HCT116 (cell line): Measurements from ENCODE around the gene KIFAP3. TPM values are rescaled to one million over a fixed set of nuclear protein-coding genes. Genes with fewer than 3 reads are reported as not detected.
A peak's percentile ranks its signal among the peaks of the same experiment; 100 is the strongest.

Source experiments
- ATAC-seq: fragments of 200-7000 bp; cut with Tn5 transposase; 2 replicates; pipeline ENCODE4 v1.9.1; 2020; ENCODE audit warnings: mild to moderate bottlenecking, moderate library complexity
- BruUV-seq: library from RNA; stranded (reverse); fragments of 400-500 nt; replicated peaks from 2 replicates; lab custom pipeline; 2021; lab: Mats Ljungman, UMichigan
- CTCF ChIA-PET: fragments of 300-600 bp; sonication (Branson Sonifier 250); formaldehyde crosslinking; loops from one replicate; lab custom pipeline; 2021; ENCODE audit warnings: antibody characterized with exemption; lab: Charles Lee
- POLR2A ChIA-PET: fragments of 300-600, 350-600 bp; sonication (Branson Sonifier 250); formaldehyde crosslinking; loops from one replicate; lab custom pipeline; 2021; ENCODE audit warnings: antibody characterized with exemption; lab: Charles Lee
- RAD21 ChIA-PET, 2 experiments: fragments of 300-600 bp; sonication (Branson Sonifier 250); formaldehyde crosslinking; loops; one replicate each; lab custom pipeline; 2023; ENCODE audit warnings: low total read pairs in 2 of 2; ENCODE audit not compliant: uncharacterized antibody in 2 of 2, unreplicated experiment in 2 of 2, low non-redundant PET in 1 of 2; lab: Charles Lee
- DNase-seq: peaks from one replicate; pipeline ENCODE4 v3.0.0-alpha.2; 2010; ENCODE audit warnings: low read depth, low spot score
- H2AFZ ChIP-seq: fragments of 200-600 bp; shearing (Covaris generic), sonication (generic); 2 replicates; pipeline ENCODE4 v1.6.1; 2017; ENCODE audit warnings: low read depth, mixed run types, mixed read lengths, antibody characterized with exemption, low read length; ENCODE audit not compliant: poor library complexity, severe bottlenecking
- H3K27ac ChIP-seq: 2 replicates; pipeline ENCODE4 v1.5.1; 2012; ENCODE audit warnings: low read depth, low read length
- H3K27me3 ChIP-seq: fragments of 200-600 bp; sonication (generic); 2 replicates; pipeline ENCODE4 v1.6.1; 2016; ENCODE audit warnings: mixed run types, low read length, mixed read lengths; ENCODE audit not compliant: insufficient read depth
- H3K36me3 ChIP-seq, 2 experiments: fragments of 200-500 bp in 1 of 2; fragments of 200-600 bp in 1 of 2; sonication (Bioruptor generic) in 1 of 2; sonication (generic) in 1 of 2; 2 replicates each; pipeline versions ENCODE4 v1.5.1 to v1.6.1; 2014 to 2016; ENCODE audit warnings: low read length in 2 of 2, inconsistent platforms in 1 of 2, mixed read lengths in 1 of 2, mixed run types in 1 of 2; ENCODE audit not compliant: insufficient read depth in 2 of 2, control insufficient read depth in 1 of 2
- H3K4me1 ChIP-seq, 2 experiments: fragments of 200-600 bp in 1 of 2; sonication (generic) in 1 of 2; 2 replicates each; pipeline versions ENCODE4 v1.5.1 to v1.6.1; 2012 to 2017; ENCODE audit warnings: low read length in 2 of 2, inconsistent platforms in 1 of 2, mild to moderate bottlenecking in 1 of 2, mixed read lengths in 1 of 2, mixed run types in 1 of 2, moderate library complexity in 1 of 2; ENCODE audit not compliant: insufficient read depth in 2 of 2, control insufficient read depth in 1 of 2
- H3K4me2 ChIP-seq: fragments of 200-600 bp; sonication (generic); 2 replicates; pipeline ENCODE4 v1.6.1; 2017; ENCODE audit warnings: mixed run types, low read length, mixed read lengths
- H3K4me3 ChIP-seq, 2 experiments: fragments of 200-600 bp in 1 of 2; sonication (generic) in 1 of 2; replicated peaks in 1 of 2; 2 replicates each; pipeline ENCODE4 v1.5.1; 2011 to 2016; ENCODE audit warnings: low read length in 2 of 2, control low read depth in 1 of 2, low read depth in 1 of 2, mild to moderate bottlenecking in 1 of 2, mixed read lengths in 1 of 2, mixed run types in 1 of 2
- H3K79me2 ChIP-seq: fragments of 200-600 bp; sonication (generic); 2 replicates; pipeline ENCODE4 v1.6.1; 2017; ENCODE audit warnings: mild to moderate bottlenecking, mixed run types, low read length, moderate library complexity, mixed read lengths; ENCODE audit not compliant: insufficient read depth
- H3K9ac ChIP-seq: fragments of 200-600 bp; sonication (generic); 2 replicates; pipeline ENCODE4 v1.6.1; 2016; ENCODE audit warnings: low read length, mixed read lengths
- H3K9me2 ChIP-seq: fragments of 200-600 bp; sonication (generic), shearing (Covaris generic); 2 replicates; pipeline ENCODE4 v1.6.1; 2017; ENCODE audit warnings: mixed run types, mild to moderate bottlenecking, moderate library complexity; ENCODE audit not compliant: insufficient read depth
- H3K9me3 ChIP-seq, 2 experiments: fragments of 200-500 bp in 1 of 2; fragments of 200-600 bp in 1 of 2; sonication (Bioruptor generic) in 1 of 2; sonication (generic) in 1 of 2; 2 replicates each; pipeline ENCODE4 v1.6.1; 2014 to 2017; ENCODE audit warnings: low read length in 2 of 2, mixed read lengths in 2 of 2, inconsistent platforms in 1 of 2, low read depth in 1 of 2, mild to moderate bottlenecking in 1 of 2, mixed run types in 1 of 2, moderate library complexity in 1 of 2; ENCODE audit not compliant: control insufficient read depth in 1 of 2, insufficient read depth in 1 of 2
- H4K20me1 ChIP-seq: fragments of 200-600 bp; sonication (generic), shearing (Covaris generic); 2 replicates; pipeline ENCODE4 v1.6.1; 2017; ENCODE audit warnings: mixed run types, mild to moderate bottlenecking, moderate library complexity; ENCODE audit not compliant: insufficient read depth
- CBX3 ChIP-seq: IDR thresholded peaks from 2 replicates; pipeline ENCODE4 v1.6.1; 2012; ENCODE audit warnings: low read depth
- EGR1 ChIP-seq: IDR thresholded peaks from 2 replicates; pipeline ENCODE4 v1.6.1; 2012; ENCODE audit warnings: low read depth
- FOSL1 ChIP-seq: IDR thresholded peaks from 2 replicates; pipeline ENCODE4 v1.6.1; 2012; ENCODE audit warnings: low read depth
- SIN3A ChIP-seq: IDR thresholded peaks from 2 replicates; pipeline ENCODE4 v1.6.1; 2012; ENCODE audit warnings: low read depth
- intact Hi-C: fragments of 100-400 bp; cut with micrococcal nuclease; formaldehyde crosslinking; loops from 2 replicates; pipeline ENCODE4 v1.10.0; 2022
- total RNA-seq: library from RNA; stranded (reverse); gene quantifications from one replicate; pipeline ENCODE4 v1.2.1, GENCODE V29; 2021; ENCODE audit not compliant: unreplicated experiment
- TF ChIP-seq, protein P1 (sequence below): IDR thresholded peaks from 2 replicates; pipeline ENCODE4 v1.6.1; 2011; ENCODE audit warnings: mild to moderate bottlenecking, low read length, moderate library complexity; ENCODE audit not compliant: insufficient replicate concordance; ENCODE audit errors: extremely low read depth

The KIFAP3 gene
- total RNA-seq, 1 experiment from 2014 or later: 10.8 TPM

DNA sequence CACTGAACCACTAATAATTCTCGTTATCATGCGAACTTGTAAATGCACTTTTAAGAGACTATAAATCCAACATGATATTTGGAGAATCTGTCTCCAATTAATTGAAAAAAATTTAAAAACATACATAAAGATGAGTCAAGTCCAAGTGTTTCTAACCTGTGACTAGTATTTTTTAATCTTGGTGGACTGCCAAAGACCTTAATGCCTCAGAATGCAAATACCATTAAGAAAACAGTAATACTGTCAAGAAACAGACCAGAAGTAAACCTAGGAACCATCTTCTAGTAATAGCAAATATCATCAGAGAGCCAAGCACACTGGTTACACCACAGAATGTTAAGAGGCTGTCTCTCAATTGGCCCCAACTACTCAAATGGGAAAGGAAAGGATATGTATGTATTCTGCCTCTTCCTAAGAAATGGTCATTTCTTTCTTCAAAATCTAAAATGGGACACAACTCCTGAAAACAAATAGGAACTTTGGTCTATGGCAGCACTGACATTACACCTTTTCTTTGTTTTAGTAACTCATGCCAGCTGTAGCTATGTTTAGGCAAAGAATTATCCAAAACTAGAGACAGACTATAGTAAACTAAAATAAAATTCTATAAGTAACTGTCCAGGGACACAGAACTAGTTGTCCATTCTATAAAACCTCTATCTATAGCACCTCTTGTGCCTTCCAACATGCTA, 196.5 kb downstream of the KIFAP3 start:
- TSS peak; percentile 9 for BruUV-seq
- Histone ChIP-seq H3K36me3 (peaks cover 19 to 25% of the 10 kb centered on the region in 2 experiments; a peak in 3 of 4 replicates), H3K27ac (no peak overlapping the region), H3K4me3 (no peak overlapping the region), H3K79me2 (0 out of 2 replicates have a peak, but pooled peaks cover 5% of the 10 kb centered on the region), H2AFZ (no peak overlapping the region), H4K20me1 (no peaks in the 10 kb centered on the region), H3K9me2 (no peaks in the 10 kb centered on the region), H3K4me2 (no peak overlapping the region), H3K27me3 (no peaks in the 10 kb centered on the region), H3K9me3 (no peaks in the 10 kb centered on the region), H3K4me1 (no peaks in the 10 kb centered on the region; a peak in 1 of 4 replicates), H3K9ac (no peak overlapping the region)
- no peak for ATAC-seq
- ChIA-PET CTCF (no interaction called here), POLR2A (no interaction called here), RAD21 (no interaction called here)
- DNase-seq: no peak
- intact Hi-C loops: no loop called here
- no peak for TF ChIP-seq SIN3A
- TF ChIP-seq EGR1: no peak
- TF ChIP-seq, protein P1, sequence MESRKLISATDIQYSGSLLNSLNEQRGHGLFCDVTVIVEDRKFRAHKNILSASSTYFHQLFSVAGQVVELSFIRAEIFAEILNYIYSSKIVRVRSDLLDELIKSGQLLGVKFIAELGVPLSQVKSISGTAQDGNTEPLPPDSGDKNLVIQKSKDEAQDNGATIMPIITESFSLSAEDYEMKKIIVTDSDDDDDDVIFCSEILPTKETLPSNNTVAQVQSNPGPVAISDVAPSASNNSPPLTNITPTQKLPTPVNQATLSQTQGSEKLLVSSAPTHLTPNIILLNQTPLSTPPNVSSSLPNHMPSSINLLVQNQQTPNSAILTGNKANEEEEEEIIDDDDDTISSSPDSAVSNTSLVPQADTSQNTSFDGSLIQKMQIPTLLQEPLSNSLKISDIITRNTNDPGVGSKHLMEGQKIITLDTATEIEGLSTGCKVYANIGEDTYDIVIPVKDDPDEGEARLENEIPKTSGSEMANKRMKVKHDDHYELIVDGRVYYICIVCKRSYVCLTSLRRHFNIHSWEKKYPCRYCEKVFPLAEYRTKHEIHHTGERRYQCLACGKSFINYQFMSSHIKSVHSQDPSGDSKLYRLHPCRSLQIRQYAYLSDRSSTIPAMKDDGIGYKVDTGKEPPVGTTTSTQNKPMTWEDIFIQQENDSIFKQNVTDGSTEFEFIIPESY: no peak

DNA sequence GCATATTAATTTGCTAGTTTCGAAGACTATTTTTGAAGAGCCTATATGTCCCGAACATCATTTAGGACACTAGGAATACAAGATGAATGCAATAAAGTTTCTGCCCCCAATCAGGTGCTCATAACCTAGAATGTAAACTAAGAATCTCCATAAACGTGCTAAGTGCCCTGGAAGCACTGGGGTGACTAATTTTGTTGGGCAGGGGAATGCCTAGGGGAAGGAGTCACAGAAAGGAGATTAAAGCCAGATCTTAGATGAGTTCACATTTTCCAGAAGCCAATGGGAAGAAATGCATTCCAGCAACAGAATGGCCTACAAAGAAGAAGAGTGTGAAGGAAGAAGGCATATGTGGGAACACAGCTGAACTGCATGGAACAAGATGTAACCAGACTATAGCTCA, 200.3 kb downstream of the KIFAP3 start:
- intact Hi-C loops: no loop called here
- Histone ChIP-seq H3K9me3 (no peaks in the 10 kb centered on the region), H3K79me2 (no peaks in the 10 kb centered on the region), H3K36me3 (peaks cover 26 to 35% of the 10 kb centered on the region in 2 experiments; a peak in 3 of 4 replicates), H2AFZ (no peak overlapping the region), H3K4me2 (no peak overlapping the region), H3K27ac (no peak overlapping the region), H3K4me3 (no peak overlapping the region), H3K27me3 (no peaks in the 10 kb centered on the region), H4K20me1 (no peaks in the 10 kb centered on the region), H3K9me2 (no peaks in the 10 kb centered on the region), H3K4me1 (no peaks in the 10 kb centered on the region; a peak in 1 of 4 replicates), H3K9ac (no peak overlapping the region)
- TF ChIP-seq FOSL1 (peak; percentile 32), CBX3 (no peak)
- no TSS peak for BruUV-seq
- ChIA-PET RAD21 (no interaction called here), CTCF (no interaction called here), POLR2A (no interaction called here)
- DNase-seq (no peak), ATAC-seq (no peak)
